Measurements from ENCODE around the gene CBLL1. TPM values are rescaled to one million over a fixed set of nuclear protein-coding genes. Genes with fewer than 3 reads are reported as not detected.

The CBLL1 gene
- total RNA-seq, 3 donors from 2014 or later, result 27.5 to 49.3 (median 30.4) TPM

DNA sequence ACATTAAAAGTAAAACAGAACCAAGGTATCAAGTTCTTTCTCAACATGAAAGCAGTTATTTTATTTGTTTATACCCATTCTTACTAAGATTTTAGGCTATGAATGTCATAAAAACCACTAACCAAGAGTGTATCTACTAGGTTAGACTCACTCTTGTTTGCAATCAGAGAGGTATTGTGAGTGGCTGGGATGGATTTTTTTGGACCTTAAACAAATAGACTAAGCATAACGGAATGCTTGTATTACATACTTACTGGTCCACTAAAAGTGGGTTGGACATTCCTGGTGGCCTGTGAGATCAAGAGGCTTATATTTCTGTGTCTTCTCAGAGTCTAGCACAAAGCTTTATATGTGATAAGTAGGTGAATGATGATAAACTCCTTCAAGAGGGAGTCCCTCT is 32.6 kb upstream of the CBLL1 start:
- no peaks in the 10 kb centered on the region for H3K36me3 ChIP-seq
- intact Hi-C loops (cut with DNase I; ENCODE audit: low total_unique reads), result no loop called here
- no peak for DNase-seq (ENCODE audit: low spot score in 2 of 2)
- TF ChIP-seq POLR2AphosphoS5 (IDR thresholded peaks at IDR 0.05), result no peak
- no peak for TF ChIP-seq CTCF (IDR thresholded peaks at IDR 0.05)
- TF ChIP-seq POLR2A (IDR thresholded peaks at IDR 0.05), result no peak
- H3K4me1 ChIP-seq, result no peaks in the 10 kb centered on the region
- no peak overlapping the region for H3K27ac ChIP-seq
- H3K9me3 ChIP-seq, result no peaks in the 10 kb centered on the region
- H3K27me3 ChIP-seq, result no peaks in the 10 kb centered on the region
- no peak overlapping the region for H3K4me3 ChIP-seq

DNA sequence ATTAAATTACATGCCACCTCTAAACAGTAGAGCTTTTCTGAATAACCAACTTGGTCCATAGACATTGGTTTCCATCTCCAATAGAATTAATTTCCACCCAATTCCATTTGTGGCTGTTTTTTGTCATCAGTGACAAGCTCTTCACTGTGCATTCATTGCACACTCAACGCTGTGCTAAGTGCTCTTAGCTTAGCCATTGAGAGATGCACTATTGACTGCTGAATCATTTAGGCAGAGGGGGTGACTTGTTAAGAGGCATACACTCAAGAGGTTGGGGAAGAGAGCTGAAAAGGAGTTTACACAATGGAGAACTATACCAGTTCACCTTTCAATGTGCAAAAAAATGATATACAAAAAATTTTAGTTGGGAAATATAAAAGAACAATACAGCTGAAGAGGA is 31.9 kb upstream of the CBLL1 start:
- DNase-seq (ENCODE audit: low spot score in 2 of 2), result no peak
- no peak overlapping the region for H3K4me3 ChIP-seq
- intact Hi-C loops (cut with DNase I; ENCODE audit: low total_unique reads), result no loop called here
- no peak for TF ChIP-seq POLR2A (IDR thresholded peaks at IDR 0.05)
- no peak for TF ChIP-seq POLR2AphosphoS5 (IDR thresholded peaks at IDR 0.05)
- no peak for TF ChIP-seq CTCF (IDR thresholded peaks at IDR 0.05)
- H3K4me1 ChIP-seq, result no peaks in the 10 kb centered on the region
- no peaks in the 10 kb centered on the region for H3K27me3 ChIP-seq
- H3K36me3 ChIP-seq, result no peaks in the 10 kb centered on the region
- H3K9me3 ChIP-seq, result no peaks in the 10 kb centered on the region
- no peak overlapping the region for H3K27ac ChIP-seq

GRCh38 chr7:107712896-107713295 is 31.0 kb upstream of the CBLL1 start:
- intact Hi-C loops (cut with DNase I; ENCODE audit: low total_unique reads), result no loop called here
- no peaks in the 10 kb centered on the region for H3K9me3 ChIP-seq
- H3K4me3 ChIP-seq, result no peak overlapping the region
- no peak overlapping the region for H3K27ac ChIP-seq
- TF ChIP-seq CTCF (IDR thresholded peaks at IDR 0.05), result no peak
- TF ChIP-seq POLR2AphosphoS5 (IDR thresholded peaks at IDR 0.05), result no peak
- no peak for TF ChIP-seq POLR2A (IDR thresholded peaks at IDR 0.05)
- no peak for DNase-seq (ENCODE audit: low spot score in 2 of 2)
- H3K4me1 ChIP-seq, result no peaks in the 10 kb centered on the region
- no peaks in the 10 kb centered on the region for H3K36me3 ChIP-seq
- H3K27me3 ChIP-seq, result no peaks in the 10 kb centered on the region

DNA sequence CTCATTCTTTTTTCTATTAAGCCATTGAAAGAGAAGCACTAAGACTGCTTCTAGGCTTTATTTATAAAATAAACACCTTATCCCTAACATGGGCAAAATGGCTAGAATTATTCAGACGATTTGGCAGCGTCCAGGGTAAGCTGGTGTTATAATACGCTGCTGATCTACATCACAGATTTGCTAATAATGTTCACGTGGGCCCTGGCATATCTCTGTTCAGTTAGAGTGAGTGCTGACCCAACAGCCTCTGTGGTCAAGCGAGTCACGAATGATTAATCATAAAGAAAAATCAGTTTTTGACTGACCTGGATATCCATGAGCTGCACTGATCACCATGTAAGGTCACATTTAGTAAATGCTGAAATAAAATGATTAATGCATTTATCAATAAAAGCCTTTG is 28.4 kb upstream of the CBLL1 start:
- no peak for DNase-seq (ENCODE audit: low spot score in 2 of 2)
- Histone ChIP-seq H3K27me3 (no peaks in the 10 kb centered on the region), H3K36me3 (no peaks in the 10 kb centered on the region), H3K9me3 (no peaks in the 10 kb centered on the region), H3K4me3 (no peak overlapping the region), H3K4me1 (no peaks in the 10 kb centered on the region), H3K27ac (no peak overlapping the region)
- no peak for TF ChIP-seq POLR2A (IDR thresholded peaks at IDR 0.05)
- no peak for TF ChIP-seq POLR2AphosphoS5 (IDR thresholded peaks at IDR 0.05)
- no peak for TF ChIP-seq CTCF (IDR thresholded peaks at IDR 0.05)
- intact Hi-C loops (cut with DNase I; ENCODE audit: low total_unique reads), result no loop called here

GRCh38 chr7:107718456-107719193 is 25.3 kb upstream of the CBLL1 start:
- intact Hi-C loops (cut with DNase I; ENCODE audit: low total_unique reads), result no loop called here
- H3K27ac ChIP-seq, result no peak overlapping the region
- no peak for DNase-seq (ENCODE audit: low spot score in 2 of 2)
- no peaks in the 10 kb centered on the region for H3K36me3 ChIP-seq
- no peaks in the 10 kb centered on the region for H3K9me3 ChIP-seq
- TF ChIP-seq POLR2AphosphoS5 (IDR thresholded peaks at IDR 0.05) (no peak), POLR2A (IDR thresholded peaks at IDR 0.05) (no peak), CTCF (IDR thresholded peaks at IDR 0.05) (no peak)
- H3K27me3 ChIP-seq, result no peaks in the 10 kb centered on the region
- H3K4me3 ChIP-seq, result no peak overlapping the region
- no peaks in the 10 kb centered on the region for H3K4me1 ChIP-seq
